HG02970 (cell line): ENCODE data around the gene TFG.

ENCODE experiments used
- ATAC-seq: cut with Tn5 transposase; IDR thresholded peaks from one replicate; pipeline ENCODE4 v1.9.1; 2021; ENCODE audit warnings: mild to moderate bottlenecking, moderate library complexity, moderate number of reproducible peaks; ENCODE audit not compliant: unreplicated experiment, low FRiP score

TFG gene

DNA sequence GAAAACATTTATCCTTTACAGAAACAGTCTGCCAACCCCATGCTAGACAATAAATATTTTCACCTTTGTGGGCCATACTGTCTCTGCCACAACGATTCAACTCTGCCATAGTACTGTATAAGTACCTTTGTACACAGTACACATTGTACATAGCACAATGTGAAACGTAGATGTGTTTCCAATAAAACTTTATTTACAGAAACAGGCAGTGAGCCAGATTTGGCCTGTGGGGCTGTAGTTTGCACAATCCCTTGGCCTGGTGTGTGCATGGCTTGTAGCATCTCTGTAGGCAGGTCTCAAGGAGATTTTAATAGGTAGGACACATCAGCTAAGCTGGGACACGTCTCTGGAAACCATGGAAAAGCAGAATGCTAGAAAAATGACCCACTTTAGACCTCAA is 74.3 kb downstream of the TFG start:
- no peak for ATAC-seq

DNA sequence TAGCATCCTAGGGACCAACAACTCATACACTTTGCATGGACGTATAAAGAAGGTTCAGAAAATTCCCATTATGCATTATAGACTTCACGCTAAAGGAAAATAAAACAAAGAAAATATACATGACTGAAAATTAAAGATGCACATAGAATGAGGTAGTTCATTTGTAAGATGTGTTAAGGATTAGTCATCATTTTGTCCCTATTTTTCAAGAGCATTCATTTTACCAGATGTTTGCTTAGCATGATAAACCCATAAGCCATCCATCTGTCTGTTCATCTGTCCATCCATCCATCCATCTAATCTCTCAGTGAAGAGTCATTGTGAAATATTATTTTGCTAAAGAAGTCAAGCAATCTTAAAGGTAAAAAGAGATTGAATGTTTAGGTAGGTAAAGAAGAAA is 80.3 kb downstream of the TFG start:
- no peak for ATAC-seq

DNA sequence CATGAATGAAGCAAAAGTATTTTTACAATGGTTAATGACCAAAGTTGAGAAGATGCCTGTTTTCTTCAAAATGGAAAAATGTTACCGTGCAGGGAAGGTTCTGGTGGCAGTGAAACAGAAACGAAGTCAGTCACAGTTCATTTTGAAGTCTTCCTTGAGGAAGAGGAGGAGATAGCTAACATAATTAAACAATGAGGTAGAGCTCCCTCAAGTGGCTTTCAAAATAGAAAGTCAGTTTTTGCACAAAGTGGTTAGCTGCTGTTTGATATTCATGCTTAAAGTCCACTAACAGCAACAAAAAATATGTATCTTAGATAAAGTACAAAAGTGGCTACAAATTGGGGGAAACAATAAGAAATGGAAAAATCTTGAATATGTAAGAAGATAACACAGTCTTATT is 87.3 kb downstream of the TFG start:
- ATAC-seq, result no peak

DNA sequence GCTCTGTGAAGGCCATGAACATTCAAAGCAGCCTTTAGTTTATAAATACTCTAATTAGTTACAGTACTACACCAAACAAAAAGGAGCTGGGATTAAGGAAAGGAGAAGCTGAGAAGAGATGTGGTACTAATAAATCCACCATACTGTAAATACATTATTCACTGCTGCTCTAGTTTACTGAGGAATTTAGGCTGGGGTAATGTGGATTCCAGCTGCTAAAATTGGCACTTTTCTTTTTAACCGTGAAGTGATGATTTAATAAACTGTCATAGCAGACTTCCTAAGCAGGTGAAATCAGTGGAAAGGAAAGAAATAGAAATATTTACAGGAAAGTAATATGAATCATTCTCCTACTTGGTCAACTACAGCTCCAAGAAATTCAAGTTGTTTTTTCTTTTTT is 88.7 kb downstream of the TFG start:
- no peak for ATAC-seq
